ENCODE results near the gene OR6S1.
"Not testable (repeated sequence)": the region's sequence is repeated elsewhere in the genome, so short reads cannot be mapped to it uniquely, and the experiment has no call there.

Gene OR6S1

DNA sequence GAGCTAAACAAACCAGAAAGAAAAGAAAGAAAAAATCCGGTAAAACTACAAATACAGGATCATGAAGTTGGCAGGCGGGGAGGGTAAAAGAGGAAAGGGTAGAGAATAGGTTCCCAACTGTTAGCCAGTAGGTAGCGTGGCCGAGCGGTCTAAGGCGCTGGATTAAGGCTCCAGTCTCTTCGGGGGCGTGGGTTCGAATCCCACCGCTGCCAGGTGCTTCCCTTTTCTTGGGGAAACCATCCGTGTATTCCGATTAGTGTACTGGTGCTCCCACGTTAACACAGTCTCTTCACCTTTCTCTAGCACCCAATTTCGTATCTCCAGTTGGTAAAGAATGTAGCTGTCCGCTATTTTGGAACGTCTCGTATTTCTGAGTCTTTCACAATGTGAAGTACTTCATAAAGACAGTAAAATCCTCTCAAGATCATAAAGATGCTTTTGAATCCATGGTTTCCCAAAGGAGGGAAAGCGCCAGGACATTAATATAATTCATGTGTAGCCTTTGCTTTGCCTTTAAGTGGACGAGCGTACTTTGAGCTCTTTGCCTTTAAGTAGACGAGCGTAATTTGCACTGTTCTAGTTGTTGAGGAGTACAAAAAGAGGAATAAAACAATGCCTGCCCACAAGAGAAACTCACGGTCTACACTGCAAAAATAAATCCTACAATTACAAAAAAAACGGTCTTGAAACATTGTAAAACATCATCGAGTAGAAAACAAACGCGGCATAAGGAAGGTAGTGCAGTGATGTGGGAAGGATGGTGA, 31.3 kb downstream of the OR6S1 start:
- DNase-seq (ENCODE audit: low spot score): peak; percentile 71

DNA sequence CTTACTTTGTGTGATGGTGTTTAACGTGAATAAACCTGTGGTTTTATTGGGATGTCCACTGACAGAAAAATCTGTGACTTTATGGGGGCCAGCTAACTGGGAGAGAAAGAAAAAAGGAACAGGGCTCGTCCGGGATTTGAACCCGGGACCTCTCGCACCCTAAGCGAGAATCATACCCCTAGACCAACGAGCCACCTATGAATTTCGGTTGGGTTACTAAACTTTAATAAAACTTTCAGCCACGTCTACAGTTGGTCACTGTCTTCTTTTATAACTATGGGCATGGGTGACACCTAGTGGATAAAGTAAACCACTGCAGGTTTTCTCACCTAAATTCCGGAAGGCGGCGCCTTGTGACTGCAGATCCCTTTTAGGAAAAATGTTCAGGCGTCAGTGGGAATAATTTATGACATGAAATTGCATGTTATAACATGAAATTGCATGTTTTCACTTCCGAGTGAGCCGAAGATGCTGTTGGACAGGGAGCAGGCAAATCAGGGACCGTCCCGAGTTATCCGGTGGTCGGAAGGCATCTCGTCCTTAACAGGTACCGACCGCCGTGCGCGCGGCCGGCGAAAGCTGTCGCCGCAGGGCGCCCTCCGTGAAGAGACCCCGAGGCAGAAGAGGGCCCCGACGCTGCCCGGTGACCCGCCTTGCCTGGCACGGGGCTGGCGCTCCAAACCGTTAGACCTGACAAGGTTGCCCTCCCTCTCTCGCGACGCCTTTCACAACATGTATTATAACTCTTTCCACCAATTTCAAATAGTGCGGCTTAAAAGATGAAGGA, 32.1 kb downstream of the OR6S1 start:
- DNase-seq (ENCODE audit: low spot score): peak; percentile 83

DNA sequence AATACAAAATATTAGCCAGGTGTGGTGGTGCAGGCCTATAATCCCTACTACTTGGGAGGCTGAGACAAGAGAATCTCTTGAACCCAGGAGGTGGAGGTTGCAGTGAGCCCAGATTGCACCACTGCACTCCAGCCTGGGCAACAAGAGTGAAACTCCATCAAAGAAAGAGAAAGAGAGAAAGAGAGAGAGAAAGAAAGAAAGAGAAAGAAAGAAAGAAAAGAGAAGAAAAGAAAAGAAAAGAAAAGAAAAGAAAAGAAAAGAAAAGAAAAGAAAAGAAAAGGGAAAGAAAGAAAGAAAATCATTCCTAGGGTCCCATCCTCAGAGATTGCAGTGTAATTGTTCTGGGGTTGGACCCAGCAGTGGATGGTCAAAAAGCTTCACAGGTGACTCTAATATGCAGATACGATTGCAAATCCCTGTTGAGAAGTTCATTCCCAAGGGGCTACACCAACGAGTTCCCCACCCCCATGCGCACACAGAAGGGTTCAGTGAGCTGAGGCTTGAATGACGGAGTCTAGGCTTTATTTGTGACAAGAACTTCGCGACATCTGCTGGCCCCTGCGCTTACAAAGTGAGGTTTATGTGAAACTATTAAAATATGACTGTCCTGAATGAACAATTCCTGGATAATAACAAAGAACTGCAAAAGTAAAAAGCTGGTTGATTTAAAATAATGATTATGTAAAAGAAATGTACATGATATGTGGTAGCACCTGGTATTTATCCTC, 32.9 kb downstream of the OR6S1 start:
- no peak for DNase-seq (ENCODE audit: low spot score)

DNA sequence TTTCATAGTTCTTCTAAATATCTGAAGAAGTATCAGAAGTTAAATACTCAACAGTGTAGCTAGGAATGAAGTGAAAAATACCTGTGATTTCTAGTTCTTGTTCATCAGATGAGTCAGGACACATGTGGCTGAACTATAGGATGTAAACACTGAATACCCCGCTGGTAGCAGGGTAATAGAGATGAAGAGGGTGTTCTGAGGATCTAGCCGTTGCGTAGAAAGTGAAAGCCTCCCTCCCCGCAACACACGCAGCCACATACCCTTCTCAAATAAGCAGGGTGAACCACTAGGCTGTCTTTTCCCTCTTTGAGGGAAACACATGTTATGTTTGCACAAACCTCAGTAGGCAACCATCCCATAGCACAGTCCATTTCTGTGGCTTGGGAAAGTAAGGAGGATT, 33.9 kb downstream of the OR6S1 start:
- DNase-seq (ENCODE audit: low spot score): no peak

DNA sequence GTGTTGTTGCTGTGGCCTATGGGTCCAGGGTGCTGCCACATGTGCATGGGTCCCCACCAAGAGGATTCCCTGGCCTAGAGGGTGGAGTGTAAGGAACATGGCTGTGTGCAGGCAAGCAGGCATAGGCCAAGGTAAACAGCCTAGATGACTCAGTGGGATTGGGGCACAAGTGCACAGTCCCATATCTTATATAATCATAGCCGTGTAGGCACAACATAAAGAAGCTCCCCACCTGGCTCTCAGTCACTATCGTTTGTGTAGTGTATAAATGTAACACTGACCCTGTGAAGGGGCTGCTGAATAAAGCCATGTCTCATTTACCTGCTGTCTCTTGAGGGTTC, 34.6 kb downstream of the OR6S1 start:
- DNase-seq (ENCODE audit: low spot score): no peak

DNA sequence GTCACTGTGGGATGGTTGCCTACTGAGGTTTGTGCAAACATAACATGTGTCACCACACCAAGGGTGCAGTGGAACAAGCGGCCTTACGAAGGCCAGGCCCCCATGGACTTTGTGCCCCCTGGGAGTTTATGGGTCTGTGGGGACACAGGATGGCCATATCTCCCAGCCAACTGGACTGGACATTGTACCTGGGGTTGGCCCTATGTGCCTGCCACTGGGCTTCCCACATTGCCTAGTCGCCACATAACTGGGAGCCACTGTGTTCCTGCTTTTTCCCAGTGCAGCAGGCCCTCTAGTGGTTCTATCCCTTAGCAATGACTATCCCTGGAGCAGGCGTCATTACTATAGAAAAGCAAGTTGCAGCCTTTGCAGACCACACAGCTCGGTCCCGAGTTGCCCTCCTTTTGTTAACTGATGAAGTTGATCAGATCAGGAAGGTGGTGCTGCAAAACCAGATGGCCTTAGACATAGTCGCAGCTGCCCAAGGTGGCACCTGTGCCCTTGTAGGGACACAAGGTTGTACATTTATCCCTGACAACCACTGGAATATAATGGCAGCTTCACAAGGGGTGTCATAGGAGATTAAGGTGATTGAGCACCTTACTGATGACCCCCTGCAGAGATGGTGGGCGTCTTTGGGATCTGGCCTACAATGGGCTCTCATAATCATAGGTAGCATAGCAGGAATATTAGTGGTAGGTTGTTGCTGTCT, 35.1 kb downstream of the OR6S1 start:
- no peak for DNase-seq (ENCODE audit: low spot score)

DNA sequence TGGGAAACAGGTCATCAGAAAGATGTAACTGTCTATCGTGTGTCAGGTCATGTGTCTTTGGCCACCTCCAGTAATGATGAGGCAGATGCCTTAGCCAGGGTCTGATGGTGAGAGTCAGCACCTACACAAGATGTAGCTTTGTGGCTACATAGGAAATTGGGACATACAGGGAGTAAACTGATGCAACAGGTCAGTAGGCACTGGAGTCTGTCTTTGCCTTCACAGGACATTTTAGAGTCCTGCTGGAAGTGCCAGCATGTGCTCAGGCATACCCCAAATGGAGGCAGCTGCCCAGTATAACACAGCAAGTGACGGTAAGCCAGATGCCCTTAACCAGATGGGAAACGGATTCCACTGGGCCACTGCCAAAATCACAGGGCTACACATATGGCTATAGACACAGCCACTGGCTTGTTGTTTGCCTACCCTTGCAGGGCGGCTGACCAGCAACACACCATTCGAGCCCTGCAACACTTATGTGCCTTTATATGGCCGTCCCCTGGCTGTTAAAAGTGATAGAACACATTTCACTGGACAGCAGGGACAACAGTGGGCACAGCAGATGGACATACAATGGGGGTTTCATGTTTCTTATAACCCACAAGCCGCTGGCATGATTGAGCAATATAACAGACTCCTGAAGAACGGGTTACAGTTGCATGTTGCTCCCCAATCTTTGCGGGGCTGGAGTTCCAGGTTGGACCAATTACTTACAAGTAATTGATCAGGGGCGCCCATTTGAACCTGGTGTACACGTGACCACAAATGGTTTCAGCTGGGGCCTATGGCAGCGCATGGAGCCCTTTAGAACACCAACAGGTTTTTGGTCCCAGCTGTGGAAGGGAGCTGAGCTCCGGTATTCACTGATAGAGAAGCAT, 37.4 kb downstream of the OR6S1 start:
- no peak for DNase-seq (ENCODE audit: low spot score)

DNA sequence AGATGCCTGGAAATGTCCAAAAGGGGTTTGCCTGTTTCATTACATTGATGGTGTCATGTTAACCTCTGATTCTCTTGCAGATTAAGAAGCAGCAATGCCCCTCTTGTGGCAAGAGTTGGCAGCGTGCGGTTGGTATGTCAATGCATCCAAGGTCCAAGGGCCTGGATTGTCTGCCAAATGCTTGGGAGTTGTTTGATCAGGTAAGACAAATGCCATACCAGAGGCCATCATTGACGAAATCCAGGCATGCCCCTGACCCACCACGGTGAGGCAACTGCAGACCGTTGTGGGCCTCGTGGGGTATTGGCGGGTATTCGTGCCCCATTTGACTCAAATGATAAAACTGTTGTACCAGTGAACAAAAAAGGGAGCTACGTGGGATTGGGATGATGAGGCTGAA, 38.9 kb downstream of the OR6S1 start:
- DNase-seq (ENCODE audit: low spot score): no peak

DNA sequence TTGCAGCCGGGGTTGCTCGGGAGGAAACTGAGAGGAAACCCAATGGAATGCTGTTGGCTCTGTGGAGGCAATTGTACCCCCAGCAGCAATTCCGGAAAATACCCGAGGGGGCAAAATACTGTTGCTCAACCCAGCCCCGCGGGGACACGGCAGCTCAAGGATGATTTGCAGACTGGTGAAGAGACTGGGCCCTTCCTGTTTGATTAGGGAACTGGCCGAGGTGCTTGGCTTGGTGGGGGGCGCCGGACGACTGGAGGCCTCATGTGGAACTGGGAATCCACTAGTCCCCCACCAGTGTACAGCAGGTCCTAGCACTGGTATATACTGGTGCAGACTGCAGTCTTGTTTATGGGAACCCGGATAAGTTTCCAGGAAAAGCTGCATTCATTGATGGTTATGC, 40.0 kb downstream of the OR6S1 start:
- no peak for DNase-seq (ENCODE audit: low spot score)

DNA sequence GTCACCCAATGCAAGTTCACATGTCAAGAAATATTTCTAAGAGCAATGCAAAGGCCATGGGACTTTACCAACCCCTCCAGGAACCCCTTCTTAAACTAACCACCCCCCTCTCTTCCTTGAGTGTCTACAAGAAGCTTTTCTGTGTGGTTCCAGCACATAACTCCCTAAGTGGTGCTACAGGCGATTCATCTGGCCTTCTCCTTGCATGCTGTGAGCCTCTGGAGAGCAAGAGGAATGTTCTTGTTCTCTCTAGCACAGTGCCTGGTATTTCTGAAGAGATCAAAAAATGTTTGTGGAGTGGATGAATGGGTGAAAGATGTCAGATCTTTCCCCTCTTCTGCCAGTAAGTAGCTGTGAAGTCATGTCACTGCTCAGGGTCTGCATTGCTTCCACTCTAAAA, 44.4 kb downstream of the OR6S1 start:
- no peak for DNase-seq (ENCODE audit: low spot score)

DNA sequence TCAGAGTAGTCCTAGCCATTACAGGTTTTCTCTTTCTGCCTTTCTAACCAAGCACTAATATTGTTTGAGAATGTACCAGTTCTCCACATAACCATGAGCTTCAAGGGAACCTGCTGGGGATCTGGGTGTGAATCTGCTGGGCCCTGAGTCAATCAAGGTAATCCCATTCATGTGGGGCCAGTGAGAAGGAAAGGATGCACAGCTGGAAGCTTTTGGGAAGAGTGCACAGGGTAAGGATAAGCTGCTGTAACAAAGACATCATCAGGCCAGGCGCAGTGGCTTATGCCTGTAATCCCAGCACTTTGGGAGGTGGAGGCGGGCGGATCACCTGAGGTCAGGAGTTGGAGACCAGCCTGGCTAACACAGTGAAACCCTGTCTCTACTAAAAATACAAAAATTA, 45.8 kb downstream of the OR6S1 start:
- DNase-seq (ENCODE audit: low spot score): not testable (repeated sequence)

DNA sequence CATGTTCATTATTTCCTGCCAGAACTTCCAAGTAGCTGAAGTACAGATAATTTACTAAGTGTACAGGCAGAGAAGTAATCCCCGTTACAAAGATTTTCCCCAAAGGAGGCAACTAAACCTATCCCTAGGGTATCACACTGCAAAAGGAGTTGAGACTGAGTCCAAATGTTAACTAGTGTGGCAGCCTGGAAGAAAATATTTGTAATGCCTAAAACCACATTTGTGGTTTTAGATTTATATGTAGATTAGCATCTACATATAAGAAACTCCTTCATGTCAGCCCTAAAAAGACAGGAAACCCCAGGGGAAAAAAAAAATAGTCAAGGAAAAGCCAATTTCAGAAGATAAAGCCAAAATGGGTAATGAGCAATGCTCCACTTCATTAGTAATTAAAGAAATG, 48.9 kb downstream of the OR6S1 start:
- DNase-seq (ENCODE audit: low spot score): no peak

DNA sequence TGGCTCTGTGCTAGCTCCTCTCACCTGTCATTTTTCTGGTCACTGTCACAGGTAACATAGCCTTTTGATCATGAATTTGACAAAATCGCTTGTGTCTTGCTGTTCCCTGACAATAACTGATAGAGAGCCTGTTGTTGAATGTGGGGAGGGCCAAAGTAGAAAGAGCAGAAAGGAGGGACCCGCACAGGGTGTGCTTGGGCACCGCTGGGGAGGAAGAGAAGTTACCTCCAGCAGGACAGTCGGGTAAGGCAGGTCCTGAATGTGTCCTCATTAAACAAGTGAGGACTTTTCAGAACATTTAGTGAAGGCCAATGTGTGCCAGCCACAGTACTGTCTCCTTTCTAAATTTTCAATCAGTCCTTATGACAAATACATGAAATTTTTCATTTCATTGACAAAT, 50.3 kb downstream of the OR6S1 start, which contains the start of gene RNASE12:
RNASE12 (minus strand) TSS at position 142 of the 400 bp plus-strand sequence. CDS start 653 bp downstream, outside the sequence.
- no peak for DNase-seq (ENCODE audit: low spot score)
